GM23338 (cell line): Measurements from ENCODE around the gene BIN1. TPM values are rescaled to one million over a fixed set of nuclear protein-coding genes. Genes with fewer than 3 reads are reported as not detected.
"Not testable (repeated sequence)": the region's sequence is repeated elsewhere in the genome, so short reads cannot be mapped to it uniquely, and the experiment has no call there.

Source experiments
- ATAC-seq: fragments of 200-7000 bp; cut with Tn5 transposase; 3 replicates; pipeline ENCODE4 v1.9.1; 2020
- DNase-seq: peaks from one replicate; pipeline ENCODE4 v3.0.0-alpha.2; 2015; ENCODE audit warnings: low spot score
- H2AFZ ChIP-seq: fragments of 200-600 bp; sonication (generic); 2 replicates; pipeline ENCODE4 v1.8.0; 2016; ENCODE audit warnings: antibody characterized with exemption, mild to moderate bottlenecking, moderate library complexity
- H3F3A ChIP-seq: fragments of 200-600 bp; sonication (generic); replicated peaks from 2 replicates; pipeline ENCODE4 v1.8.0; 2017; ENCODE audit warnings: antibody characterized with exemption, mixed run types, low read depth
- H3K27ac ChIP-seq: fragments of 200-600 bp; sonication (generic); 2 replicates; pipeline ENCODE4 v1.6.1; 2016; ENCODE audit warnings: low read depth
- H3K27me3 ChIP-seq: fragments of 200-600 bp; sonication (generic); 2 replicates; pipeline ENCODE4 v1.8.0; 2016; ENCODE audit warnings: mild to moderate bottlenecking, mixed run types, moderate library complexity; ENCODE audit not compliant: insufficient read depth
- H3K36me3 ChIP-seq: fragments of 200-600 bp; sonication (generic); 2 replicates; pipeline ENCODE4 v1.8.0; 2016; ENCODE audit warnings: mild to moderate bottlenecking; ENCODE audit not compliant: insufficient read depth
- H3K4me1 ChIP-seq: fragments of 200-600 bp; sonication (generic); 2 replicates; pipeline ENCODE4 v1.8.0; 2016; ENCODE audit warnings: mild to moderate bottlenecking, moderate library complexity; ENCODE audit not compliant: insufficient read depth
- H3K4me2 ChIP-seq: fragments of 200-600 bp; sonication (generic); 2 replicates; pipeline ENCODE4 v1.7.1; 2017; ENCODE audit warnings: mixed run types
- H3K4me3 ChIP-seq: fragments of 200-600 bp; sonication (generic); 2 replicates; pipeline ENCODE4 v1.6.1; 2016; ENCODE audit warnings: mixed run types
- H3K79me2 ChIP-seq: fragments of 200-600 bp; sonication (generic); replicated peaks from 2 replicates; pipeline ENCODE4 v1.8.0; 2017; ENCODE audit warnings: mild to moderate bottlenecking; ENCODE audit not compliant: insufficient read depth
- H3K9me2 ChIP-seq: fragments of 200-600 bp; sonication (generic); 2 replicates; pipeline ENCODE4 v1.8.0; 2017; ENCODE audit not compliant: insufficient read depth
- H4K20me1 ChIP-seq: fragments of 200-600 bp; sonication (generic); replicated peaks from 2 replicates; pipeline ENCODE4 v1.8.0; 2017; ENCODE audit warnings: mild to moderate bottlenecking; ENCODE audit not compliant: insufficient read depth
- H3K27ac Mint-ChIP-seq: 2 replicates; pipeline ENCODE4 v1.8.0; 2020; ENCODE audit warnings: inconsistent platforms, mild to moderate bottlenecking, moderate library complexity, mixed read lengths
- H3K27me3 Mint-ChIP-seq: 3 replicates; pipeline ENCODE4 v1.8.0; 2022; ENCODE audit warnings: low read depth, mild to moderate bottlenecking, moderate library complexity, mixed read lengths, inconsistent platforms; ENCODE audit not compliant: insufficient read depth, poor library complexity
- H3K36me3 Mint-ChIP-seq: 3 replicates; pipeline ENCODE4 v1.8.0; 2021; ENCODE audit warnings: low read depth, mild to moderate bottlenecking, inconsistent platforms, moderate library complexity, mixed read lengths
- H3K4me1 Mint-ChIP-seq: 3 replicates; pipeline ENCODE4 v1.8.0; 2020; ENCODE audit warnings: mild to moderate bottlenecking, inconsistent platforms, mixed read lengths
- H3K4me3 Mint-ChIP-seq: 3 replicates; pipeline ENCODE4 v1.8.0; 2021; ENCODE audit warnings: moderate library complexity, mild to moderate bottlenecking, inconsistent platforms, mixed read lengths
- H3K9me3 Mint-ChIP-seq: 3 replicates; pipeline ENCODE4 v1.8.0; 2020; ENCODE audit warnings: moderate library complexity, mild to moderate bottlenecking, inconsistent platforms, mixed read lengths
- CREB1 ChIP-seq: fragments of 250-450 bp; sonication (Bioruptor Pico); IDR thresholded peaks from 2 replicates; pipeline ENCODE4 v1.5.0; 2020; ENCODE audit warnings: low read depth, mild to moderate bottlenecking, moderate library complexity
- CTCF ChIP-seq, 2 experiments: fragments of 200-600 bp in 1 of 2; sonication (generic) in 1 of 2; conservative IDR thresholded peaks; 2 replicates each; pipeline versions ENCODE4 v1.5.1 to v1.6.1; 2016 to 2017; ENCODE audit warnings: antibody characterized with exemption in 2 of 2, low read depth in 2 of 2, mild to moderate bottlenecking in 2 of 2, moderate library complexity in 1 of 2
- ETS1 ChIP-seq: IDR thresholded peaks from 2 replicates; pipeline ENCODE4 v1.6.1; 2016; ENCODE audit warnings: antibody characterized with exemption
- EZH2 ChIP-seq: fragments of 200-600 bp; sonication (generic); IDR thresholded peaks from one replicate; pipeline ENCODE4 v1.8.0; 2017; ENCODE audit warnings: antibody characterized with exemption, mild to moderate bottlenecking, low read depth; ENCODE audit not compliant: unreplicated experiment
- EZH2phosphoT487 ChIP-seq: fragments of 200-600 bp; sonication (generic); IDR thresholded peaks from one replicate; pipeline ENCODE4 v1.8.1; 2018; ENCODE audit warnings: antibody characterized with exemption; ENCODE audit not compliant: unreplicated experiment
- JUNB ChIP-seq: IDR thresholded peaks from one replicate; pipeline ENCODE4 v1.6.1; 2016; ENCODE audit warnings: antibody characterized with exemption; ENCODE audit not compliant: unreplicated experiment
- NANOG ChIP-seq: IDR thresholded peaks from 2 replicates; pipeline ENCODE4 v1.6.1; 2016; ENCODE audit warnings: antibody characterized with exemption, borderline replicate concordance
- POLR2AphosphoS5 ChIP-seq: IDR thresholded peaks from 2 replicates; pipeline ENCODE4 v1.6.1; 2016; ENCODE audit warnings: antibody characterized with exemption, low read depth
- REST ChIP-seq: IDR thresholded peaks from one replicate; pipeline ENCODE4 v1.6.1; 2018; ENCODE audit warnings: antibody characterized with exemption; ENCODE audit not compliant: unreplicated experiment
- STAT1 ChIP-seq: IDR thresholded peaks from one replicate; pipeline ENCODE4 v1.6.1; 2016; ENCODE audit warnings: antibody characterized with exemption; ENCODE audit not compliant: unreplicated experiment
- ZNF331 ChIP-seq: fragments of 250-450 bp; sonication (Bioruptor Pico); IDR thresholded peaks from 2 replicates; pipeline ENCODE4 v1.5.0; 2020; ENCODE audit warnings: low read depth, mild to moderate bottlenecking, moderate library complexity
- polyA plus RNA-seq: library from polyadenylated mRNA; unstranded; fragments of >200 nt; fragmentation: Nextera tagmentation; extraction: Ambion mirVana; gene quantifications from 2 replicates; pipeline ENCODE4 v1.2.1, GENCODE V29; 2016
- total RNA-seq: library from RNA; depleted of rRNA; stranded (reverse); fragments of >200 nt; shearing (Covaris generic); gene quantifications from 2 replicates; pipeline ENCODE4 v1.2.3, GENCODE V29; 2014

BIN1 gene
- total and polyA plus RNA-seq, 2 experiments from 2014 or later: 30.1 to 56.4 TPM

- H2AFZ ChIP-seq, H3K27me3 Mint-ChIP-seq, H3F3A ChIP-seq, ATAC-seq, H3K79me2 ChIP-seq, H3K27me3 ChIP-seq, H3K4me1 Mint-ChIP-seq, H3K4me3 Mint-ChIP-seq, H3K27ac ChIP-seq, H3K4me1 ChIP-seq, H3K4me2 ChIP-seq, H4K20me1 ChIP-seq, H3K27ac Mint-ChIP-seq, H3K36me3 ChIP-seq, DNase-seq, H3K4me3 ChIP-seq, H3K9me2 ChIP-seq: not testable (repeated sequence)
- Mint-ChIP-seq H3K9me3 (peaks cover 61% of the 10 kb centered on the region), H3K36me3 (peaks cover 27% of the 10 kb centered on the region)
These were observed 13.5 kb upstream of the BIN1 start for GRCh38 chr2:127120408-127120807.

DNA sequence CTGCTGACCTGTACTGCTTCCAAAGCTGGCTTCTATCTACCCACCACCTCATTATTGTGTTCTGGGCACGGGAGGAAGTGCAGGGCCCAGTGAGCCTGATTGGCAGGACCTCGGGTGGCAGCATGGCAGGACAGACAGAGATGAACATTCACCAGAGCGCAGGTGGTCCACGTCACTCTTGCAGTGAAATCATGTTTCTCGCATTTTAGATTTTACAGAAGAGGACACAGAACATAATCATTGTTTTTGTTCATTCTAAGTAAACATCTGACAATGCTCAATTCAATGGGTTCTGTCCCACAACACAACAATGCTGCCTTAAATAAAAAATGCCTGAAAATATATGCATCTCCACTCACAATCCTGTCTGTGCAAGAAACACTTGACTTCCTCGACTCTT is 11.5 kb upstream of the BIN1 start:
- H3K27me3 ChIP-seq: no peaks in the 10 kb centered on the region
- H3K9me2 ChIP-seq: no peaks in the 10 kb centered on the region
- no peaks in the 10 kb centered on the region for H3F3A ChIP-seq
- no peak overlapping the region for H3K27ac Mint-ChIP-seq
- no peaks in the 10 kb centered on the region for H3K4me1 Mint-ChIP-seq
- H3K36me3 ChIP-seq: no peaks in the 10 kb centered on the region
- no peak for TF ChIP-seq STAT1
- TF ChIP-seq EZH2phosphoT487: no peak
- no peak for TF ChIP-seq CREB1 (CRISPR knock-in tag)
- no peak overlapping the region for H2AFZ ChIP-seq
- H3K27ac ChIP-seq: no peak overlapping the region
- no peak for DNase-seq
- no peak for ATAC-seq
- H3K36me3 Mint-ChIP-seq: peaks cover 21% of the 10 kb centered on the region
- H3K4me1 ChIP-seq: no peaks in the 10 kb centered on the region
- no peaks in the 10 kb centered on the region for H3K79me2 ChIP-seq
- no peak overlapping the region for H3K4me3 ChIP-seq
- H4K20me1 ChIP-seq: no peaks in the 10 kb centered on the region
- no peak overlapping the region for H3K4me2 ChIP-seq
- no peak overlapping the region for H3K4me3 Mint-ChIP-seq
- H3K9me3 Mint-ChIP-seq: peaks cover 47% of the 10 kb centered on the region
- H3K27me3 Mint-ChIP-seq: no peaks in the 10 kb centered on the region

GRCh38 chr2:127118038-127118437 is 11.1 kb upstream of the BIN1 start:
- H3K27ac Mint-ChIP-seq: no peak overlapping the region
- H2AFZ ChIP-seq: no peak overlapping the region
- peaks cover 18% of the 10 kb centered on the region for H3K36me3 Mint-ChIP-seq
- no peaks in the 10 kb centered on the region for H3F3A ChIP-seq
- H4K20me1 ChIP-seq: no peaks in the 10 kb centered on the region
- H3K27me3 Mint-ChIP-seq: no peaks in the 10 kb centered on the region
- no peaks in the 10 kb centered on the region for H3K4me1 Mint-ChIP-seq
- H3K9me3 Mint-ChIP-seq: peaks cover 43% of the 10 kb centered on the region
- no peaks in the 10 kb centered on the region for H3K4me1 ChIP-seq
- no peaks in the 10 kb centered on the region for H3K9me2 ChIP-seq
- no peak overlapping the region for H3K27ac ChIP-seq
- no peaks in the 10 kb centered on the region for H3K27me3 ChIP-seq
- no peaks in the 10 kb centered on the region for H3K79me2 ChIP-seq
- H3K36me3 ChIP-seq: no peaks in the 10 kb centered on the region
- ATAC-seq (no peak), DNase-seq (no peak)
- H3K4me2 ChIP-seq: no peak overlapping the region
- H3K4me3 Mint-ChIP-seq: no peak overlapping the region
- no peak overlapping the region for H3K4me3 ChIP-seq
- TF ChIP-seq CTCF (conservative IDR thresholded peaks at IDR 0.05; ENCODE audit: low read depth in 2 of 2): no peak
- no peak for TF ChIP-seq EZH2
- TF ChIP-seq ZNF331 (CRISPR knock-in tag): no peak
- no peak for TF ChIP-seq POLR2AphosphoS5
- TF ChIP-seq JUNB: no peak
- no peak for TF ChIP-seq NANOG
- no peak for TF ChIP-seq CREB1 (CRISPR knock-in tag)
- no peak for TF ChIP-seq REST
- TF ChIP-seq ETS1: no peak
- TF ChIP-seq STAT1: no peak
